ENCODE results near the gene UGT2B15.

GRCh38 chr4:68718447-68719074, 48.1 kb upstream of the UGT2B15 start:
- TF ChIP-seq CTCF (IDR thresholded peaks at IDR 0.05) (no peak), POLR2A (IDR thresholded peaks at IDR 0.05) (no peak)

Measured in testis (tissue), 2 donors.